Measurements from ENCODE around the gene MYO9B. TPM values are rescaled to one million over a fixed set of nuclear protein-coding genes. Genes with fewer than 3 reads are reported as not detected.

The MYO9B gene
- total RNA-seq, 1 experiment from 2014 or later: 85.4 TPM

DNA sequence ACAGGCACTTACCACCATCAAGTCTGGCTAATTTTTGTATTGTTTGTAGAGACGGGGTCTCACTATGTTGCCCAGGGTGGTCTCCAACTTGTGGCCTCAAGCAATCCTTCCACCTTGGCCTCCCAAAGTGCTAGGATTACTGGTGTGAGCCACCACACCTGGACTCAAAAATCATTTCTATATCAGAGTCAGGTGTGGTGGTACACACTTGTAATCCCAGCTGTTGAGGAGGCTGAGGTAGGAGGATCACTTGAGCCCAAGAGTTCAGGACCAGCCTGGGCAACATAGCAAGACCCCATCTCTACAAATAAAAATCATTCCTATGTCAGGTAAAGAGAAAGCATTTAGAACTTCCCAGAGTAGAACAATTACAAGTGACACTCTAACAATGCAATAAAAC is 48.4 kb downstream of the MYO9B start:
- POLR2A ChIA-PET (ENCODE audit: low non-redundant PET): no interaction called here
- peaks cover 4% of the 10 kb centered on the region for H3K4me1 ChIP-seq (ENCODE audit: insufficient read depth, low read length, poor library complexity, severe bottlenecking)

GRCh38 chr19:17125062-17125727 is 49.6 kb downstream of the MYO9B start:
- no peak overlapping the region for H3K4me3 ChIP-seq (ENCODE audit: low read depth, low read length, poor library complexity, severe bottlenecking)
- intact Hi-C loops (cut with micrococcal nuclease; ENCODE audit: unreplicated experiment): no loop called here
- POLR2A ChIA-PET (ENCODE audit: low non-redundant PET): interaction anchor here (0.5 kb wide), 1 partner anchor 141 kb away, joined by 16 read pairs; no protein-coding TSS in a partner anchor
- no peak for DNase-seq (ENCODE audit: low spot score)
- TF ChIP-seq, protein P1, sequence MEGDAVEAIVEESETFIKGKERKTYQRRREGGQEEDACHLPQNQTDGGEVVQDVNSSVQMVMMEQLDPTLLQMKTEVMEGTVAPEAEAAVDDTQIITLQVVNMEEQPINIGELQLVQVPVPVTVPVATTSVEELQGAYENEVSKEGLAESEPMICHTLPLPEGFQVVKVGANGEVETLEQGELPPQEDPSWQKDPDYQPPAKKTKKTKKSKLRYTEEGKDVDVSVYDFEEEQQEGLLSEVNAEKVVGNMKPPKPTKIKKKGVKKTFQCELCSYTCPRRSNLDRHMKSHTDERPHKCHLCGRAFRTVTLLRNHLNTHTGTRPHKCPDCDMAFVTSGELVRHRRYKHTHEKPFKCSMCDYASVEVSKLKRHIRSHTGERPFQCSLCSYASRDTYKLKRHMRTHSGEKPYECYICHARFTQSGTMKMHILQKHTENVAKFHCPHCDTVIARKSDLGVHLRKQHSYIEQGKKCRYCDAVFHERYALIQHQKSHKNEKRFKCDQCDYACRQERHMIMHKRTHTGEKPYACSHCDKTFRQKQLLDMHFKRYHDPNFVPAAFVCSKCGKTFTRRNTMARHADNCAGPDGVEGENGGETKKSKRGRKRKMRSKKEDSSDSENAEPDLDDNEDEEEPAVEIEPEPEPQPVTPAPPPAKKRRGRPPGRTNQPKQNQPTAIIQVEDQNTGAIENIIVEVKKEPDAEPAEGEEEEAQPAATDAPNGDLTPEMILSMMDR (conservative IDR thresholded peaks at IDR 0.05; ENCODE audit: low read depth, low read length): no peak
- TF ChIP-seq EZH2 (IDR thresholded peaks at IDR 0.05; ENCODE audit: borderline replicate concordance, low read depth, low read length, poor library complexity, severe bottlenecking): no peak
- H3K9me3 ChIP-seq (ENCODE audit: low read depth, low read length, poor library complexity, severe bottlenecking): no peaks in the 10 kb centered on the region
- CTCF ChIA-PET: no interaction called here
- H3K4me1 ChIP-seq (ENCODE audit: insufficient read depth, low read length, poor library complexity, severe bottlenecking): peaks cover 4% of the 10 kb centered on the region
- no TSS peak for BruUV-seq (replicated peaks)
- H3K27ac ChIP-seq (ENCODE audit: low read depth, low read length, poor library complexity, severe bottlenecking): no peak overlapping the region
- no peaks in the 10 kb centered on the region for H3K27me3 ChIP-seq (replicated peaks; ENCODE audit: insufficient read depth, low read depth, low read length, poor library complexity)
- no peaks in the 10 kb centered on the region for H3K36me3 ChIP-seq (ENCODE audit: insufficient read depth, low read length, poor library complexity, severe bottlenecking)

More for the DNA sequence above, 48.4 kb downstream of the MYO9B start:
- intact Hi-C loops (cut with micrococcal nuclease; ENCODE audit: unreplicated experiment): no loop called here
- H3K36me3 ChIP-seq (ENCODE audit: insufficient read depth, low read length, poor library complexity, severe bottlenecking): no peaks in the 10 kb centered on the region
- H3K27ac ChIP-seq (ENCODE audit: low read depth, low read length, poor library complexity, severe bottlenecking): no peak overlapping the region
- DNase-seq (ENCODE audit: low spot score): no peak
- BruUV-seq (replicated peaks): no TSS peak
- no peak for TF ChIP-seq EZH2 (IDR thresholded peaks at IDR 0.05; ENCODE audit: borderline replicate concordance, low read depth, low read length, poor library complexity, severe bottlenecking)
- TF ChIP-seq, protein P1 (conservative IDR thresholded peaks at IDR 0.05; ENCODE audit: low read depth, low read length): no peak
- CTCF ChIA-PET: no interaction called here
- no peak overlapping the region for H3K4me3 ChIP-seq (ENCODE audit: low read depth, low read length, poor library complexity, severe bottlenecking)
- H3K27me3 ChIP-seq (replicated peaks; ENCODE audit: insufficient read depth, low read depth, low read length, poor library complexity): no peaks in the 10 kb centered on the region
- H3K9me3 ChIP-seq (ENCODE audit: low read depth, low read length, poor library complexity, severe bottlenecking): no peaks in the 10 kb centered on the region

DNA sequence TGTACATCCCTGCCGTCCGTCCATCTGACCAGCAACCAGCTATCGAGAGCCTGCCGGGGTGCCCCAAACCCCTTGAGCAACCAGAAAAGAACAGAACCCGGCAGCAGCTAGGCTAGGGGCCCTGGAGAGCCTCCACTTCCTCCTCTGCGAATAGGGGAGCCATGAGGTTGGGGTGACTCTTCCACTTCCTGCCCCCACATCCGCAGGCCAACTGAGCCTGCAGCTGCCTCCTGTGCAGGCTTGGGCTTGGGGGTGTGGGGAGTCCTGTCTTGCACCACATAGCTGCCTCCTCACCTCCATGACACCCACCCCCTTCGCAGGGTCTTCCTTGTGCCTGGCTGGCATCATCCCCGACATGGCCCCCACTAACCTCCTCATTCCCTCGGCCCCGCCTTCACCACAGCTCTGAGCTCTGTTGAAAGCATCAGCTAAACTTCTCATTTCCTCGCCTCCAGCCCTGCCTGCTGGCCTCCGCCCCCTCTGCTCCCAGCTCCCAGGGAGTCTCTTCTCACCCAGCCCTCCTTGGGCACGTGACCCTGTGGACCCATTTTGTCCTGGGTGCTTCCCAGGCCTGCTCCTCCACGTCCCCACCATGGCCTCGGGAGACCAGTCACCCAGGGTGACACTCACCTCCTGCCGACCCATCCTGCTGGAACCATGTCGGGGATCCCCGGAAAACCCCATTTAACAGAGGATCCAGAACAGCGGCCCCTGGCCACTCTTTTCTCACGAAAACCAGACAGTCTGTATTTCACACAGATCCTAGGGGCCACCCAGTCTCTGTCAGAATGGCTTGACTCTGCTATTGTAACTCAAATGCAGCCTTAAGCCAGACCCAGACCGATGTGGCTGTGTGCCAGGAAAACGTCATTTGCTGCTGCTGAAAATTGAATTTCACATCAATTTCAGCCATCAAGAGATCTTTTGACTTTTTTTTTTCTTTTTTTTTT is 50.4 kb downstream of the MYO9B start:
- DNase-seq (ENCODE audit: low spot score): no peak
- CTCF ChIA-PET: no interaction called here

More for the DNA sequence above, 50.4 kb downstream of the MYO9B start:
- Histone ChIP-seq H3K9me3 (ENCODE audit: low read depth, low read length, poor library complexity, severe bottlenecking) (no peaks in the 10 kb centered on the region), H3K27me3 (replicated peaks; ENCODE audit: insufficient read depth, low read depth, low read length, poor library complexity) (no peaks in the 10 kb centered on the region), H3K27ac (ENCODE audit: low read depth, low read length, poor library complexity, severe bottlenecking) (no peak overlapping the region), H3K4me1 (ENCODE audit: insufficient read depth, low read length, poor library complexity, severe bottlenecking) (peaks cover 4% of the 10 kb centered on the region), H3K4me3 (ENCODE audit: low read depth, low read length, poor library complexity, severe bottlenecking) (no peak overlapping the region), H3K36me3 (ENCODE audit: insufficient read depth, low read length, poor library complexity, severe bottlenecking) (no peaks in the 10 kb centered on the region)
- no TSS peak for BruUV-seq (replicated peaks)
- TF ChIP-seq, protein P1 (conservative IDR thresholded peaks at IDR 0.05; ENCODE audit: low read depth, low read length): no peak
- no peak for TF ChIP-seq EZH2 (IDR thresholded peaks at IDR 0.05; ENCODE audit: borderline replicate concordance, low read depth, low read length, poor library complexity, severe bottlenecking)
- intact Hi-C loops (cut with micrococcal nuclease; ENCODE audit: unreplicated experiment): no loop called here
- POLR2A ChIA-PET (ENCODE audit: low non-redundant PET): interaction anchor here (0.5 kb wide), 1 partner anchor 142 kb away, joined by 16 read pairs; no protein-coding TSS in a partner anchor

All from A673 (cell line).